GM23248 (cell line): Measurements from ENCODE around the gene CHMP3. TPM values are rescaled to one million over a fixed set of nuclear protein-coding genes. Genes with fewer than 3 reads are reported as not detected.

ENCODE experiments used
- DNase-seq: peaks from one replicate; pipeline ENCODE4 v3.0.0-alpha.2; 2015
- H2AFZ ChIP-seq: fragments of 200-600 bp; sonication (generic); 2 replicates; pipeline ENCODE4 v1.6.1; 2016; ENCODE audit warnings: antibody characterized with exemption
- H3F3A ChIP-seq: fragments of 200-600 bp; sonication (generic); 2 replicates; pipeline ENCODE4 v1.6.1; 2016; ENCODE audit warnings: mild to moderate bottlenecking, antibody characterized with exemption, mixed run types; ENCODE audit not compliant: insufficient read depth
- H3K27ac ChIP-seq: fragments of 200-600 bp; sonication (generic); 2 replicates; pipeline ENCODE4 v1.5.1; 2016; ENCODE audit warnings: mild to moderate bottlenecking
- H3K27me3 ChIP-seq: fragments of 200-600 bp; sonication (generic); replicated peaks from 2 replicates; pipeline ENCODE4 v1.6.1; 2016; ENCODE audit warnings: mild to moderate bottlenecking; ENCODE audit not compliant: insufficient read depth
- H3K36me3 ChIP-seq: fragments of 200-600 bp; sonication (generic); 2 replicates; pipeline ENCODE4 v1.6.1; 2016; ENCODE audit warnings: low read depth, mild to moderate bottlenecking
- H3K4me1 ChIP-seq: fragments of 200-600 bp; sonication (generic); 2 replicates; pipeline ENCODE4 v1.6.1; 2016; ENCODE audit warnings: mild to moderate bottlenecking; ENCODE audit not compliant: insufficient read depth
- H3K4me2 ChIP-seq: fragments of 200-600 bp; sonication (generic); one replicate; pipeline ENCODE4 v1.6.1; 2016; ENCODE audit warnings: mild to moderate bottlenecking; ENCODE audit not compliant: unreplicated experiment
- H3K4me3 ChIP-seq: fragments of 200-600 bp; sonication (generic); 2 replicates; pipeline ENCODE4 v1.5.1; 2016; ENCODE audit warnings: mild to moderate bottlenecking
- H3K79me2 ChIP-seq: fragments of 200-600 bp; sonication (generic); 2 replicates; pipeline ENCODE4 v1.6.1; 2016; ENCODE audit warnings: mild to moderate bottlenecking; ENCODE audit not compliant: insufficient read depth
- H3K9ac ChIP-seq: fragments of 200-600 bp; sonication (generic); 2 replicates; pipeline ENCODE4 v1.6.1; 2016; ENCODE audit warnings: mild to moderate bottlenecking
- H3K9me2 ChIP-seq: fragments of 200-600 bp; sonication (generic); 2 replicates; pipeline ENCODE4 v1.6.1; 2016; ENCODE audit warnings: mixed run types, mild to moderate bottlenecking, moderate library complexity; ENCODE audit not compliant: insufficient read depth
- H3K9me3 ChIP-seq: fragments of 200-600 bp; sonication (generic); one replicate; pipeline ENCODE4 v1.6.1; 2017; ENCODE audit warnings: low read depth
- H4K20me1 ChIP-seq: fragments of 200-600 bp; sonication (generic); 2 replicates; pipeline ENCODE4 v1.6.0; 2016; ENCODE audit not compliant: insufficient read depth
- EZH2 ChIP-seq: fragments of 200-600 bp; sonication (generic); IDR thresholded peaks from 2 replicates; pipeline ENCODE4 v1.6.1; 2018; ENCODE audit warnings: antibody characterized with exemption, mild to moderate bottlenecking; ENCODE audit not compliant: insufficient read depth, poor library complexity, severe bottlenecking
- EZH2phosphoT487 ChIP-seq: fragments of 200-600 bp; sonication (generic); IDR thresholded peaks from 2 replicates; pipeline ENCODE4 v1.6.1; 2018; ENCODE audit warnings: antibody characterized with exemption, moderate library complexity, mild to moderate bottlenecking, low read depth; ENCODE audit not compliant: insufficient read depth
- WGBS, 2 experiments: methylation state at CpG; one replicate each; pipeline ENCODE4 v1.1.6; 2015 to 2017; ENCODE audit warnings: low lambda C conversion rate in 2 of 2, low coverage in 1 of 2; ENCODE audit errors: missing lambda C conversion rate in 2 of 2; 5-methylcytosine and 5-hydroxymethylcytosine counted together
- in situ Hi-C: fragments of 300-500 bp; cut with MboI; formaldehyde crosslinking; loops from 2 replicates; pipeline ENCODE4 v1.15.0; 2020
- polyA plus RNA-seq: library from polyadenylated mRNA; unstranded; fragments of >200 nt; fragmentation: Nextera tagmentation; extraction: Ambion mirVana; gene quantifications from 2 replicates; pipeline ENCODE4 v1.2.1, GENCODE V29; 2016
- total RNA-seq: library from RNA; depleted of rRNA; stranded (reverse); fragments of >200 nt; shearing (Covaris generic); gene quantifications from 2 replicates; pipeline ENCODE4 v1.2.3, GENCODE V29; 2014

CHMP3 gene
- total and polyA plus RNA-seq, 2 experiments from 2014 or later, result 74.5 to 81.2 TPM

DNA sequence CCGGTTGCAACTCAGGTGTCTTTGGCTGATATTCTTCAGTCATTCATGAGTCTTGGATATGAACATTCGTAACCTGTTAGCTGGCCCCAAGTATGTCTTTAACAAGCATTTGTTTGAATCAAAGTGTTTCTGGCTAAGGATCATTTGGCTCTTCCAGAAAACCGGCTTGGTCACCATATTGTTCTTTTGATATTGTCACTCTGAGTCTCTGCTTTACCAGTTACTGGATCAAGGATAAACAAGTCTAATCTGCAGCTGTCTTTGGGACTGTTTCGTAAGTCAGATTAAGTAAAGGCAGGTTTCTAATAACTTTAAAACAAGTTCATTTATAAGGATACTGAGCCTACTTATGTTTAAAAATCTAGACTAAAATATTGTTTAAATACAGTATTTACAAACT, 73.0 kb downstream of the CHMP3 start:
- H3K27ac ChIP-seq, result no peak overlapping the region
- H3F3A ChIP-seq, result peaks cover 9% of the 10 kb centered on the region
- H3K4me3 ChIP-seq, result no peak overlapping the region
- in situ Hi-C loops, result no loop called here
- no peak for TF ChIP-seq EZH2
- TF ChIP-seq EZH2phosphoT487, result no peak
- H4K20me1 ChIP-seq, result no peaks in the 10 kb centered on the region
- no peaks in the 10 kb centered on the region for H3K4me1 ChIP-seq
- WGBS, 2 experiments, result 96% methylated on average over 4 of the region's 4 CpGs
- DNase-seq, result no peak
- H3K4me2 ChIP-seq, result no peak overlapping the region
- H3K9me3 ChIP-seq, result no peaks in the 10 kb centered on the region
- peaks cover 89% of the 10 kb centered on the region for H3K36me3 ChIP-seq
- no peak overlapping the region for H2AFZ ChIP-seq
- H3K9me2 ChIP-seq, result no peaks in the 10 kb centered on the region
- H3K27me3 ChIP-seq, result no peaks in the 10 kb centered on the region
- H3K9ac ChIP-seq, result no peak overlapping the region
- peaks cover 33% of the 10 kb centered on the region for H3K79me2 ChIP-seq

DNA sequence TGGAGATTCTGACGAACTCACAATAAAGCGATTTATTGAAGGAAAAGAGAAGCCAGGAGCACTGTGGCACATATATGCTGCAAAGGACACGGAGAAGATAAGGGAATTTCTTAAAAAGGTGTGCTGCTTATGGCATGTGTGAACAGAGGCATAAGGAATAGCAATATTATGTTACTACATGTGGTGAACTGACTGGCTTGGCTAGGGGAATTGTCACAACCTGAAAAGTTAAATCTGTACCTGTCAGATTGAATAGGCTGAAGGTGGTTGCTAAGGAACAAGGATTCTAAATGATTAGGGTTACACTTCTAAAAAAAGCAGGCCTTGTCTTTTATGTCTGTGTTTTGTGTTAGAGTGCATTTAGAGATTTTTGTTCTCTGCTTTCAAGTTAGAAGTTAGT, 73.7 kb downstream of the CHMP3 start:
- TF ChIP-seq EZH2phosphoT487 (no peak), EZH2 (no peak)
- no peak overlapping the region for H3K9ac ChIP-seq
- peaks cover 15% of the 10 kb centered on the region for H3F3A ChIP-seq
- H3K27ac ChIP-seq, result no peak overlapping the region
- peaks cover 32% of the 10 kb centered on the region; the same call in 1 of the 2 replicates for H3K79me2 ChIP-seq
- no peak overlapping the region for H3K4me3 ChIP-seq
- in situ Hi-C loops, result no loop called here
- H3K9me2 ChIP-seq, result no peaks in the 10 kb centered on the region
- 98 to 99% methylated on average over 3 of the region's 3 CpGs for WGBS, 2 experiments
- H3K9me3 ChIP-seq, result no peaks in the 10 kb centered on the region
- no peak overlapping the region for H2AFZ ChIP-seq
- no peaks in the 10 kb centered on the region for H3K4me1 ChIP-seq
- peaks cover 96% of the 10 kb centered on the region for H3K36me3 ChIP-seq
- no peak overlapping the region for H3K4me2 ChIP-seq
- H4K20me1 ChIP-seq, result no peaks in the 10 kb centered on the region
- H3K27me3 ChIP-seq, result no peaks in the 10 kb centered on the region
- DNase-seq, result no peak

DNA sequence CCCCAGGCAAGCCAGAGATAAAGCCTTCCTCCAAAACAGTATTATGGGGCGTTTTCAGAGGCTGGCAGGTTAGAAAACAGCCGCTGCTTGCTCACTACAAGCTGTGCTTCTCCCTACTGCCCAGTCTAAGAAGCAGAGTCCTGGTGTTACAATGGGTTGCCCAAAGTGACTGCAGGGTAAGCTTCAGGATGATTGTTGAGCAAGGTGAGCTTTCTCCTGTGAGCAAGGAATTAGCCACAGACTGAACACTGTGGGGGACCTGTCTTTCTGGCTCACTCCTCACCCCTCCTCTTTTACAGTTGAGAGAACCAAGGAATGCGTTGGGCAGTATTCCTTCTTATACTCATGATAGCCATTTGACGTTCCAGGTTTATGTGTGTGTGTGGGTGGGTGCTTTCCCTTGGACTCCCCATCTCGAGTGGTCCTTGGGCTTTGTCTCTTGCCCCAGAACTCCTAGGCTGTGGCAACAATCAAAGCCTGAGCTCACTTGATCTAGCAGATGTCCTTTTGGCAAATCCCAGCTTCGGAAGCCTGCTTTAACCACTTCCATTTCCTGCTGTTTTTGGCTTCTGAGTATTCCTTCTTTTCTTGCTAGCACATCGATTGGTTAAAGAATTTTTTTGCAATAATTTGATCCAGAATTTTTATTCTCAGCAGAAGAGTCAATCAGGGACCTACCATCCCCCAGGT, 74.5 kb downstream of the CHMP3 start:
- no peak overlapping the region for H3K4me2 ChIP-seq
- H3K4me3 ChIP-seq, result no peak overlapping the region
- H3K27ac ChIP-seq, result no peak overlapping the region
- H3K9me2 ChIP-seq, result no peaks in the 10 kb centered on the region
- H4K20me1 ChIP-seq, result no peaks in the 10 kb centered on the region
- no peak for DNase-seq
- no peaks in the 10 kb centered on the region for H3K9me3 ChIP-seq
- no peaks in the 10 kb centered on the region for H3K4me1 ChIP-seq
- H3K9ac ChIP-seq, result no peak overlapping the region
- H2AFZ ChIP-seq, result no peak overlapping the region
- no peaks in the 10 kb centered on the region for H3K27me3 ChIP-seq
- peaks cover 27% of the 10 kb centered on the region; the same call in 1 of the 2 replicates for H3K79me2 ChIP-seq
- H3K36me3 ChIP-seq, result peaks cover 98% of the 10 kb centered on the region
- WGBS, 2 experiments, result 78 to 84% methylated on average over 7 of the region's 7 CpGs
- no peak for TF ChIP-seq EZH2phosphoT487
- no peak for TF ChIP-seq EZH2
- in situ Hi-C loops, result no loop called here
- H3F3A ChIP-seq, result peaks cover 13% of the 10 kb centered on the region

DNA sequence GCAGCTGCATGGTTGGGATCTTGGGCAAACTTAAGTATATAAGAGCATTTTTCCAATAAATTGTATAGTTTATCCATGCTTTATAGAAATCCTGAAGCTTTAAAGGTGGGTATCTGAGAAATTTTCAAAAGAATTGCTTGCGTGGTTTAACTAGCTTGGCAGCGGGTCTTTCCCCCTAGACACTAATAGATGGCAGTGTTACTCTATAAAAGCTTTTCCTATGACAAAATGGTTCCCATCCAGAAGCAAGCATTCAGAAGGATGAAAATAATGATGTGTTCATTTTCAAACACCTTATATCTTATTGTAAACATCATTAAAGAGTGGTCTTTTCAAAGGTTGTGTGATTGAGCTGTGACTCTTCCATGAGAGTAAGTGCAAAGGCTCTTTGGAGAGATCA, 76.2 kb downstream of the CHMP3 start:
- in situ Hi-C loops, result no loop called here
- no peaks in the 10 kb centered on the region for H3K9me2 ChIP-seq
- H3K4me2 ChIP-seq, result no peak overlapping the region
- H3K9ac ChIP-seq, result no peak overlapping the region
- TF ChIP-seq EZH2phosphoT487 (no peak), EZH2 (no peak)
- no peak overlapping the region for H3K4me3 ChIP-seq
- H3K9me3 ChIP-seq, result no peaks in the 10 kb centered on the region
- H3K36me3 ChIP-seq, result peaks cover 98% of the 10 kb centered on the region
- no peak overlapping the region for H3K27ac ChIP-seq
- WGBS, 2 experiments, result 97 to 100% methylated on average over 2 of the region's 2 CpGs
- H3K4me1 ChIP-seq, result peaks cover 4% of the 10 kb centered on the region
- no peaks in the 10 kb centered on the region for H4K20me1 ChIP-seq
- H3K79me2 ChIP-seq, result peaks cover 30% of the 10 kb centered on the region
- no peak overlapping the region for H2AFZ ChIP-seq
- no peak for DNase-seq
- H3K27me3 ChIP-seq, result no peaks in the 10 kb centered on the region
- peaks cover 14% of the 10 kb centered on the region; the same call in 1 of the 2 replicates for H3F3A ChIP-seq

DNA sequence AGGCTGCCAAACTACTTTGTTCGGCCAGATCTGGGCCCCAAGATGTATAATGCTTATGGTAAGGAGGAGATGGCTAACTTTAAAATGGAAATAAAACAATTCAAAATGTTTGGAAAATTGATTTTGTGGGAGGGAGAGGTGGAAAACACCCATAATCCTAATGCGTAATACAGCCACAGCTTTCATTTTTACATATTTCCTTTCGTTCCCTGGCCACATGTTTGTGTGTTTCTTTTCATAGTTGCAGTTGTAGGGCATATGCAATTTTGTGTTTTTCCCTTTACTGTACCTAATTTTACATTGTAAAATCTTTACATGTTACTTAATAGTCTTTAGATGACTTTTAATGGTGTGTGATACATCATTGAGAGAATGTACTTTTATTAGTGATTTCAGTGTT, 77.4 kb downstream of the CHMP3 start:
- no peaks in the 10 kb centered on the region for H3K27me3 ChIP-seq
- H3K79me2 ChIP-seq, result peaks cover 30% of the 10 kb centered on the region
- no peak for DNase-seq
- no peak overlapping the region for H2AFZ ChIP-seq
- in situ Hi-C loops, result no loop called here
- no peak overlapping the region for H3K4me2 ChIP-seq
- no peaks in the 10 kb centered on the region for H4K20me1 ChIP-seq
- H3K36me3 ChIP-seq, result peaks cover 97% of the 10 kb centered on the region
- no peak overlapping the region for H3K4me3 ChIP-seq
- TF ChIP-seq EZH2phosphoT487, result no peak
- no peak for TF ChIP-seq EZH2
- no peak overlapping the region; the same call in 1 of the 2 replicates for H3K27ac ChIP-seq
- no peaks in the 10 kb centered on the region for H3K9me3 ChIP-seq
- H3K4me1 ChIP-seq, result peaks cover 16% of the 10 kb centered on the region
- H3K9ac ChIP-seq, result no peak overlapping the region
- no peaks in the 10 kb centered on the region for H3K9me2 ChIP-seq
- peaks cover 25% of the 10 kb centered on the region; the same call in 1 of the 2 replicates for H3F3A ChIP-seq
- WGBS, 2 experiments, result 98 to 99% methylated on average over 3 of the region's 3 CpGs
